Measurements from ENCODE around the gene THUMPD1.

- no peak for TF ChIP-seq CTCF (IDR thresholded peaks at IDR 0.05)
- TF ChIP-seq POLR2A (IDR thresholded peaks at IDR 0.05): no peak
Measured at GRCh38 chr16:20735490-20735889, 6.1 kb downstream of the THUMPD1 start.
